Ammon's horn (tissue), 1 donor: ENCODE data around the gene CPN1.
A peak's percentile ranks its signal among the peaks of the same experiment; 100 is the strongest.

Experiments used
- DNase-seq: peaks from one replicate; pipeline ENCODE4 v3.0.0-alpha.2; 2016; ENCODE audit warnings: low spot score

The CPN1 gene

DNA sequence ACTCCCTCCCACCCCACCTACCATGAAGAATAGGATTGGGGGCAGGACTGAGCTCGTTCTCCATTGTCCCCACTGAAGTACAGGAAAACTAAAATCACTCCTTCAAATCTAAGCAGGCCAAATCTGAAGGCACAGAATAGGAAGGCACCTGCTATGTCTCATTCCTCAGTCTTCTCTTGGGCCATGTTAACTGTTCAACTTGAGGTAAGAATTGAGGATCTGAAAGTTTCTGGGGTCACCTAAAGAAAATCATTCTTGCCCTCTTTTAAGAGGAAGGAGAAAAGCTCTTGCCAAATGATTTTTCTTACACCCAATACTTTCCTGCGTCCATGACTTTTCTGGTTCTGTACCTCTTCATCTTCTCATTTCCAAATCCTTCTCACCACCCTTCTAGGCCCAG lies 4.9 kb downstream of the CPN1 start:
- no peak for DNase-seq

DNA sequence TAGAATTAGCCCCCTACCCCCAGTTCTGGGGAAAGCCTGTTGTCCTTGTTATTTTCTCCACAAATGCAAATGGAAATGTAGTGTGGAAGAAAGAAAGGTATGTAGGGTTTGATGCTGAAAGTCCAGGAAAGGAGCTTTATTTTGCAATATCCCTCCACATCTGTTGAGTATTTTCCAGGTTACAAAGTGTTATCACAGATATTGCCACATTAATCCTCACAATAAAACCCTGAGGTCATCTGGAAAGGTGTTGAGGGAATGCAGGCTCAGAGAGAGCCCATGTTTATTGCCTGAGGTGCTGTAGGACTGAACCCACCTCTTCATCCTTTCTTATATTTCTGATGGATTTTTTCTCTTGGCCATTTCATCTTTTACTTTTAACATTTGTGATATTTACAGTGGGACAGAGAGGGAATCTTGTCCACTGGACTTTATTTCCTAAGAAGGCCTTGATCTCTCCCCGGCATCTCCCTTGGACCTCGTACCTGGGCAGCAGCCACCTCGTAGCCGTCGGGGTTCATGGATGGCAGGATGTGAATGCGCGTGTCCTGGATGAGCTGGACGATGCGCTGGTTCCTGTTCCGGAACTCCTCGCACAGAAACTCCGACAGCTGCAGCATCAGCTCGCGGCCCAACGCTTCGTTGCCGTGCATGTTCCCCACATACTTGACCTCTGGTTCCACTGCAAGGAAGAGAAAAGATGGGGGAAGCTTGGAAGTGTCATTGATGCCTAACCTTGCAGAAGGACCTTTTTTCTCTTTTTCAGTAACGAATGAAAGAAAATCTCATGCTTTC lies 6.0 kb downstream of the CPN1 start:
- DNase-seq: no peak

DNA sequence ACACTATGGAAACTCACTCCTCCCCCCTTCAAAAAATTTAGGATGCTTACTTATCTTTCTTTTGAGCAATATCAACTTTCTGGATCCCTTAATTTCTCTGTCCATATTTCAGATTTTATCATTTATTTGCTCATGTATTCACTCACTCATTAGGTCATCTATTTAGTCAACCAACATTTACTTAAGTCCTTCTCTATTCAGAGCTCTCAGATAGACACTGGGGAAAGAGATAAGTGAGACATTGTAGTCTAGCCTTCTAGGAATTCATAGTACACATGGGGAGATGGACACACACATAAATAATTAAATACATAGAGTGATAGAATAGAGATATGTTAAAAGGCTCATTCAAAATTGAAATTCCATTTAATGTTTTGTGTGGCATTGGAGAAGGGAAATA lies 9.2 kb downstream of the CPN1 start:
- no peak for DNase-seq

- DNase-seq: no peak
Observed at GRCh38 chr10:100071529-100071928, 10.1 kb downstream of the CPN1 start.

DNA sequence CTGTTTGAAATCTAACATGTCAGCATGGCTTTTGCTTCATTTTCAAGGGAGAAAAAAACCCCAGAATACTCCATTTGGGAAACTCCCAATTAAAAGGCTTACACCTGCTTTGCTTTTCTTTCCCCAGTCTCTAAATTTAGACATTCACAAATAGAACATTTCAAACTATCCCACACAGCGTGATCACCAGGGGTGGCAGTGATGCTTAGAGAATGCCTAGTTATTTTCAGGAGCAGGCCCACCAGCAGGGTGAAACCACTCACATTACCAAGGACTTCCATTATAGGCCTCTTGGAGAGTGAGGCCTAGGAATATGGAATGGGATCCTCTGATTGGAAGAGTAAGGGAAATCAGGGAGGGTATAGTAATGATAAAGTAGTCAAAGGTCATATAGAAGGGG lies 14.2 kb downstream of the CPN1 start:
- DNase-seq: no peak

GRCh38 chr10:100065084-100065660 lies 16.5 kb downstream of the CPN1 start:
- no peak for DNase-seq

GRCh38 chr10:100061401-100061800 lies 20.3 kb downstream of the CPN1 start:
- no peak for DNase-seq

- no peak for DNase-seq
Observed at GRCh38 chr10:100057948-100058347, 23.7 kb downstream of the CPN1 start.

- no peak for DNase-seq
Observed at GRCh38 chr10:100053686-100054460, 27.8 kb downstream of the CPN1 start.

GRCh38 chr10:100046021-100046486 lies 35.6 kb downstream of the CPN1 start:
- DNase-seq: peak; percentile 87

GRCh38 chr10:100045592-100045991 lies 36.1 kb downstream of the CPN1 start:
- DNase-seq: no peak

DNA sequence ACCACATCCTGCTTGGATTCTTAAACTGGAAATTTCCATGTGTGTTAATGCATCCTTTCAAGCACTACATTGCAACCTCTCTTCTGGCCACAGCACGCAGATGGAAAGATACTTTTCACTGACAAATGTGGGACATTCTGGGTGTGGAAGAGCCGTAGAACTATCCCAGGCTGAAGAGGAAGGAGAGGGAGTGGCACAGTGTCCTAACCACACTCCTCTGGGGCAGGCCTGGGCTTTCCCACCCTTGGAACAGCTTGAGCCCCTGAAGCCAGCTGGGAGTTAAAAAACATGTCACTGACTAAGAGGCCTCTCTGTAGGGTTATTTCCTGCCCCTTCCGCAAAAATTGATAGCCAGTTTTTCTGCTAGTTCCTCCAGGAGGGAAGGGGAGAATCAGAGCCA lies 37.9 kb downstream of the CPN1 start:
- no peak for DNase-seq

- no peak for DNase-seq
Observed at GRCh38 chr10:100043344-100043743, 38.3 kb downstream of the CPN1 start.

DNA sequence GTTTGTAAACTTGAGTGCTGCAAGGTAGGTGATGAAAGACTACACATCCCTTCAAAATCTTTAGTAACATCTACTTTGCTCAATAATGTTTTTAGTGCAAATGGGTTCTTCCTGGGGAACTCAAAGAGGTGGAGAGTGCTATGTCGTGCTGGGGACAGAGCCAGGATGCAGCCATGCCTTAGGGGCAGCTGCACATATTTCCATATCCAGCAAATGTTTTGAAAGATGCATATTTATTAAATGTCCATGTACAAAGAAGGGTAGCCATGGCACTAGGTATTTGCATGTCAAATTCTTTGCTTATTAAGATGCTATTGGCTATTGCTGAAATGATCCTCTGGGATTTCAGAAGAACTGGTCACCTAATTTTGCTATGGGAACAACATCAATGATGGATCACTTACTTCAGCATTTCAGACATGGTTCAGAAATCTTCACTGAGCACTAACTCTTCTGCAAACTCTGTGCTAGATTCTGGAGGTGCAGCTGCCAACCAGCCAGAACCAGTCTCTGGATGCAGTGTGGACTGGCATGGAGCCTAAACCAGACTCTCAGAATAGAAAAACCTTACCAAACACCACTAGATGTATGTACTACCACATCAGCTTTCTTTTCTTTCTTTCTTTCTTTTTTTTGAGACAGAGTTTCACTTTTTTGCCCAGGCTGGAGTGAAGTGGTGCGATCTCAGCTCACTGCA lies 40.2 kb downstream of the CPN1 start:
- no peak for DNase-seq

GRCh38 chr10:100038561-100039071 lies 43.1 kb downstream of the CPN1 start:
- DNase-seq: no peak

GRCh38 chr10:100037758-100038315 lies 43.8 kb downstream of the CPN1 start:
- DNase-seq: no peak

DNA sequence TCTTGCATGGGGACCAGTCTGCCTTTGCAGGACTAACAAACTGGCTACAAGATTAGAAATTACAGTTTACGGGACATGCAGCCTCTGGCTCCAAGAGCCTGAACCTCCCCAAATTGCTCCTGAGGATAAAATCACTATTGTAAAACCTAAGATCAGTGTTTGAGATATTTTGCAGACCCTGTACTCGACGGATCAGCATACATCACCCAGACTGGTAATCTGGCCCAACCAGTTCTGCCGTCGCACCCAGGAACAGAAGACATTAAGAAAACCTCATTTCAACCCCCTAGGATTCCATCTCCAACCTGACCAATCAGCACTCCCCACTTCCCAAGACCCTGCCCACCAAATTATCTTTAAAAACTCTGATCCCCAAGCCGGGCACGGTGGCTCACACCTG lies 44.8 kb downstream of the CPN1 start:
- no peak for DNase-seq

DNA sequence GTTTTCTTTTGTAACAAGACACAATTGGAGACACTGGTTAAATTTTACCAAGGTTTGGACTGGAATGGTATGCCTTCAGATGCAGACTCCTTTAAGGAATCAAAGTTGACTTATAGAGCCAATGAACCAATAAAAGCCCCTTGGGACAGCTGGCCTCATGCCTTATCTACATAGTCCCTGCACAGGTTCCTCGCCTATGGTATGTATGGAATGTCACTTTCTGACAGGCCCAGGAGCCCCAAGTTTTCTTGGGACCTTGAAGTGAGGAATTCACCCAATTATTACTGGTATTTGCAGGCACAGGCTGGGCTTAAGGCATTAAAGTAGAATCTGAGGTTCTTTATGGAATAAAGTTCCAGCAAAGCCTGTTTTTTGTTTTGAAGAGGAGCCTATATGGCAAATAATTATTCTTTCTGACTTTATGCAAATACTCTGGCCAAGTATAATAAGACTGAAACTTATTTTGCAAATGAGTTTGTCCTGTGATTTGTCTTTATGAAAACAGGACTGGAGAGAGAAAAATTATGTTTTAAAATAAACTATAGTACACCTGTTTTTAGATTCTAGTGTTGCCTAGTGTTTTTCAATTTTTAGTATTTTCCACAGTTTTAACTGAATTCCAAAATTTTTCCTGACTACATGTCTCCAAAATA lies 47.8 kb downstream of the CPN1 start:
- no peak for DNase-seq

DNA sequence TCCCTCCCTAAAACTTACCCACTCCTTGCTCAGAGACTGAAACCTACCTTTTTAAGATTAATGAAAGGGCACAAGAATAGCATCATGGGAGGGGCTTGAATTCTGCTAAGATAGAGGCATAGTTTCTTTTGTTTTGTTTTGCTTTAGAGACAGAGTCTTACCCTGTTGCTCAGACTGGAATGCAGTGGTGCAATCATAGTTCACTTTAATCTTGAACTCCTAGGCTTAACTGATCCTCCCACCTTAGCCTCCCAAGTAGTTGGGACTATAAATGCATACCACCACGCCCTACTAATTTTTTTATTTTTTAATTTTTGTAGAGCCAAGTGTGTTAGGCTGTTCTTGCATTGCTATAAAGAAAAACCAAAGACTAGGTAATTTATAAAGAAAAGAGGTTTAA lies 54.3 kb downstream of the CPN1 start:
- DNase-seq: no peak

GRCh38 chr10:100025576-100025975 lies 56.1 kb downstream of the CPN1 start:
- DNase-seq: no peak

- DNase-seq: no peak
Observed at GRCh38 chr10:100024748-100025147, 56.9 kb downstream of the CPN1 start.
